ENCODE data around the gene CA5A. TPM values are rescaled to one million over a fixed set of nuclear protein-coding genes. Genes with fewer than 3 reads are reported as not detected.

Gene CA5A
- total RNA-seq, 4 donors from 2014 or later: not detected

DNA sequence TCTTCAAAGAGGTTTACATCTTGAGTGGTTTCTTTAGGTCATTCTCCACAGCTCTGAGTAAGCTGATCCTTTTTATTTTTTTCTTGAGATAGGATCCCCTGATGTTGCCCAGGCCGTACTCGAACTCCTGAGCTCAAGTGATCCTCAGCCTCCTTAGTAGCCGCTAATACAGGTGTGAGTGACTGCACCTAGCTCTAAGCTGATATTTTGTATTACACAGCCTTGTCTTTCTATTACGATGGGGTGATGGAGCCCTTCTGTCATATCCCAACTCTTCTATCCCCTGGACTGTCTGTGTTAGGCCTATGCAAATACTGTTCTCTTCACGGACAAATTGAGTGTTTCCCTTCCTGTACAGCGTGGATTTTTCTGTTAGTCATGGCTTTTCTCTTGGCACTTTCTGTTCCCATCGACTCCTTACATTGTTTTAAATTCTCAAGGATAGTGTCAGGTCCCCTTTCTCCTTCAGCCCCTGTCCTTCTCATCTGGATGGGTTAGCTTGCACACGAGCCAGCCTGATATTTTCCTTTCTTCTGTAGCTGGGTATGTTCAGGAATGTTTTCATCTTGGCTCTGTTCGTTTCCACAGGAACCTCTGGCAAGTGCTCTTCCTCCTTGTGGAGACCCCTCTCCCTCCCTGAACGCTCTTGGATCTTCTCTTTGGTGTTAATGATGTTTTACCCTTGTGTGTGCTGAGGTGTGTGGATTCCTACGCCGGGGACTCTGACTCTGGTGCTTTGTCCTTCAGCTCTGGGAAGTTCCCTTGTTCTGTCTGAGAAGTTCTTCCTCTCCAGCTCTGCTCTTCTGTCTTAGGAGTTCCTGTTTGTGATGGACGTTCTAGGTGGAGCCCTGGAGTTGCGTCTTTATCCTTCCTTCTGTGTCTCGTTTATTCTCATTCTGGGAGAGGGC, 17.2 kb upstream of the CA5A start:
- TF ChIP-seq, protein P1, sequence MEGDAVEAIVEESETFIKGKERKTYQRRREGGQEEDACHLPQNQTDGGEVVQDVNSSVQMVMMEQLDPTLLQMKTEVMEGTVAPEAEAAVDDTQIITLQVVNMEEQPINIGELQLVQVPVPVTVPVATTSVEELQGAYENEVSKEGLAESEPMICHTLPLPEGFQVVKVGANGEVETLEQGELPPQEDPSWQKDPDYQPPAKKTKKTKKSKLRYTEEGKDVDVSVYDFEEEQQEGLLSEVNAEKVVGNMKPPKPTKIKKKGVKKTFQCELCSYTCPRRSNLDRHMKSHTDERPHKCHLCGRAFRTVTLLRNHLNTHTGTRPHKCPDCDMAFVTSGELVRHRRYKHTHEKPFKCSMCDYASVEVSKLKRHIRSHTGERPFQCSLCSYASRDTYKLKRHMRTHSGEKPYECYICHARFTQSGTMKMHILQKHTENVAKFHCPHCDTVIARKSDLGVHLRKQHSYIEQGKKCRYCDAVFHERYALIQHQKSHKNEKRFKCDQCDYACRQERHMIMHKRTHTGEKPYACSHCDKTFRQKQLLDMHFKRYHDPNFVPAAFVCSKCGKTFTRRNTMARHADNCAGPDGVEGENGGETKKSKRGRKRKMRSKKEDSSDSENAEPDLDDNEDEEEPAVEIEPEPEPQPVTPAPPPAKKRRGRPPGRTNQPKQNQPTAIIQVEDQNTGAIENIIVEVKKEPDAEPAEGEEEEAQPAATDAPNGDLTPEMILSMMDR (IDR thresholded peaks at IDR 0.05; ENCODE audit: low read depth): no peak

DNA sequence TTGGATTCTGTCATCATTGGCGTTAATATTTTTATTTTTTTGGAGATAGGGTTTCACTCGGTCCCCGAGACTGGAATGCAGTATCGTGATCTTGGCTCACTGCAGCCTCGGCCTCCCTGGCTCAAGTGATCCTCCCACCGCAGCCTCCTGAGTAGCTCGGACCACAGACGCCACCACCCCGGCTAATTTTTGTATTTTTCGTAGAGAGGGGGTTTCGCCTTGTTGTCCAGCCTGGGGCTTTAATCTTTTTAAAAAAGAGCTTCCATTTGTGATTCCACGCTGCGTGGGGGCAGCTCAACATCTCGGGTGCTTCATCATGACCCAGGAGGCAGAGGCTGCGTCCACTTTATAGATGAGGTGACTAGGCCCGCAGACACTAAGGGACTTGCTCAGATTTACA, 16.4 kb upstream of the CA5A start:
- TF ChIP-seq, protein P1 (IDR thresholded peaks at IDR 0.05; ENCODE audit: low read depth): no peak

DNA sequence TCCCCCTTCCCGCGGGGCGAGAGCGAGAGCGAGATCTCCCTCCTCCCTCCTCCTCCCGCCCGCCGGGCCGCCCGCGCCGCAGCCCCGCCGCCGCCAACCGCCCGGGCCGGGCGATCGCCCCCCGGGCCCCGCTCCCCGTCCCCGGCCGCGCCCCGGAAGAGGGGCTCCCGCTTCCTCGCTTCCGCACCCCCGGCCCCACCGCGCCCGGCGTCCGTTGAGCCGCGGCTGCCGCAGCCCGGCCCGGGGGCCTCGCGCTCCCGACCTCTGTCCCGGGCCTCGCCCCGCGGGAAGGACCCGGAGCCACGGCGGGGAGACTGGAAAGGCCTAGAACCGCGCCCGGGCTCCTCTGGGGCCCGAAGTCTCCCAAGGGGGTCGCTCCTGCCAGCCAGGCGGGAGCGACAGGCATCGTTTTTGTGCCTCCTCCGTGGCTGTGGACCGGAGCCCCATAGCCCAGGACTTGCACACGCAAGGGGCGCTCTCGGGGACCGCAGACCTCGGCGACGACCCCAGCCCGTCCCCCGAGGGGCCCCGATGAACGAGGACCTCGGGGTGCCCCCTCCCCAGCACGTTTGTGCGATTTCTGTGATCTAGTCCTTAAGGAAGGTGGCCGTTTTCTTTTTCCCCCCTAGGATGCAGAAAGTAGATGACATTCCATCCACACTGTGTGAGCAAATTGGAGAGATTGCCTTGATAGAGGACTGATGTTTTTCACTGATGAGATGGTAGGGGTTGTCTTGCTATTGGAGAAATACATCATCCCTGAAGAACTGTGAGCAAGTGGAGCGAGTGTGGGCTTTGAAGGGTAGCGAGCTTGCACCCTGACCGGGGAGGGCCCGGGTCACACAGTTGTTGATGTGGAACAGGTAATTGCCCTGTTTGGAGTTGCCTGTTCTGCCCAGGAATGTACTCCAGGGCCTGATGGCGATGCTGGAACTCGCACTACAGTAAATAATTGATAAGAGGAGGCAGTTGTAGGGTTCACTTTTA, 15.5 kb upstream of the CA5A start:
- TF ChIP-seq, protein P1 (IDR thresholded peaks at IDR 0.05; ENCODE audit: low read depth): no peak

DNA sequence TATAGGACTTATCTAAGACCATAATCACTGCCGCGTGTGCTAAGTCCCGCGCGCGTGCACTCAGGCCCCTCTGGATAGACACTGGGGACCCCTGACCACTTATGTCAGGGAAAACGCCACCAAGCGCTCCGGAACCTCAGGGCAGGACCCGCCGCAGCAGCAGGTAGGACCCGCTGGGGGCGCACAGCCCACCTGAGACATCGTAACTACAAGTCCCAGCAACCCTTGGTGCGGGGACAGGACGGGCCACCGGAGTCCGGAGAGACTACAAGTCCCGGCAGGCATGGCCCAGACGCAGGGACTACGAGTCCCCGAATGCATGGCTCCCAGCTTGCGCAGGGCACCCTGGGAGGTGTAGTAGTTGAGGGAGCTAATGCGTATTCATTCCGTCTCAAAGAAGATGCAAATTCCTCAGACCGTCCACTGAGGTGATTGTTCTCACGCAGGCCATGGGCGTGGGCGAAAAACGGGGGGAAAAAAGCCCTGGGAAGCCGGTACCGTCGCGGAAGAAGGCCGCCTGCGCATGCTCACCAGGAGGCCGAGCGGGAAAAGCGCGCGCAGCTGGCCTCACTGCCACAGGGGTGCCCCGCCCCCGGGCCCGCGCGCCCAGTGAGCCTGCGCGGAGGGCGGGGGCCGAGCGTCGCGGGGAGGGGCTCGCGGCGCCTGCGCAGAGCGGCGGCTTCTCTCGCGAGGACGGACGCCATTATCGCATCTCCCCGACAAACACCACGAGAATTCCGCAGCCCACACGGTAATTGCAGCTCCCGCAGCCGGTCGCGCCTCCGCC, 14.6 kb upstream of the CA5A start, which contains the start of gene BANP:
Gene BANP, plus strand, starts transcription at position 670 of the 787 bp plus-strand sequence. CDS start 23,682 bp downstream, outside the sequence.
- TF ChIP-seq, protein P1 (IDR thresholded peaks at IDR 0.05; ENCODE audit: low read depth): no peak

- TF ChIP-seq, protein P1 (IDR thresholded peaks at IDR 0.05; ENCODE audit: low read depth): no peak
Measured at GRCh38 chr16:87949071-87949744, 12.9 kb upstream of the CA5A start.

DNA sequence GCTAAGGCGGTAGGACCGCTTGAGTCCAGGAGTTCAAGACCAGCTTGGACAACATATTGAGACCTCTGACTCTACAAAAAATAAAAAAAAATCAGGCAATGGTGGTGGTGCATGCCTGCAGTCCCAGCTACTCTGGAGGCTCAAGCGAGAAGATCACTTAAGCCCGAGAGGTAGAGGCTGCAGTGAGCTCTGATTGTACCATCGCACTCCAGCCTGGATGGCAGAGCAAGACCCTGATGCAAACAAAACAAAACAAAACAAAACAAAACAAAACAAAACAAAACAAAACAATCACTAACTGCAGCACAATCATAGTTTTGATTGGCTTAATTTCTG, 12.4 kb upstream of the CA5A start:
- TF ChIP-seq, protein P1 (IDR thresholded peaks at IDR 0.05; ENCODE audit: low read depth): no peak

Data from subcutaneous adipose tissue (tissue), 4 donors.